Erythroblast (primary cell): Measurements from ENCODE around the gene KLHDC8A.

Source experiments
- GATA1 ChIP-seq: IDR thresholded peaks from 2 replicates; pipeline ENCODE4 v1.6.1; 2011; ENCODE audit warnings: low read depth, mild to moderate bottlenecking, control low read depth, low read length, moderate library complexity
- POLR2A ChIP-seq: IDR thresholded peaks from 2 replicates; pipeline ENCODE4 v1.6.1; 2011; ENCODE audit warnings: mild to moderate bottlenecking, low read length

GRCh38 chr1:205373798-205374175 lies 17.1 kb upstream of the KLHDC8A start:
- TF ChIP-seq POLR2A (no peak), GATA1 (no peak)
